ENCODE results near the gene PLCH2. TPM values are rescaled to one million over a fixed set of nuclear protein-coding genes. Genes with fewer than 3 reads are reported as not detected.

PLCH2 gene
- polyA plus RNA-seq, 1 of the 3 experiments (the other 2 are of a cell fraction) = 0.08 TPM

GRCh38 chr1:2477791-2478499, 1.9 kb downstream of the PLCH2 start:
- WGBS (ENCODE audit: low lambda C conversion rate) = 79% methylated on average over 17 of the region's 35 CpGs
- no peak for DNase-seq
- H3K9me3 ChIP-seq = no peaks in the 10 kb centered on the region
- H3K9ac ChIP-seq = no peak overlapping the region
- no peak overlapping the region for H3K4me2 ChIP-seq
- no peak overlapping the region; a peak in 1 of 4 replicates for H3K27ac ChIP-seq (ENCODE audit: low read depth in 2 of 2, low read length in 1 of 2)
- H3K36me3 ChIP-seq (replicated peaks in 1 of 2; ENCODE audit: control insufficient read depth in 1 of 2, insufficient read depth in 2 of 2, low read length in 1 of 2) = no peaks in the 10 kb centered on the region
- H3F3A ChIP-seq (replicated peaks; ENCODE audit: insufficient read depth) = no peaks in the 10 kb centered on the region
- H3K9me2 ChIP-seq = no peaks in the 10 kb centered on the region
- CTCF ChIA-PET = interaction anchor here (1.0 to 1.6 kb wide), 5 partner anchors 18 to 69 kb away, joined by 3 to 6 read pairs (median 4); no protein-coding TSS in a partner anchor
- no peak overlapping the region for H2AFZ ChIP-seq (ENCODE audit: low read depth)
- H3K4me3 ChIP-seq (ENCODE audit: low read depth in 2 of 2, low read length in 1 of 2) = no peak overlapping the region
- no peaks in the 10 kb centered on the region for H3K27me3 ChIP-seq (ENCODE audit: insufficient read depth)
- H4K20me1 ChIP-seq (ENCODE audit: insufficient read depth) = no peaks in the 10 kb centered on the region
- no peak for TF ChIP-seq MEF2A (IDR thresholded peaks at IDR 0.05; ENCODE audit: borderline replicate concordance, low read depth)
- TF ChIP-seq ZBTB33 (IDR thresholded peaks at IDR 0.05; ENCODE audit: borderline replicate concordance, low read depth) = no peak
- no peak for TF ChIP-seq USF1 (IDR thresholded peaks at IDR 0.05; ENCODE audit: borderline replicate concordance, low read depth)
- TF ChIP-seq CHD2 (IDR thresholded peaks at IDR 0.05; ENCODE audit: low read length, partially characterized antibody) = no peak
- TF ChIP-seq FOXJ3 (CRISPR knock-in tag; IDR thresholded peaks at IDR 0.05) = no peak
- no peak for TF ChIP-seq NRF1 (IDR thresholded peaks at IDR 0.05; ENCODE audit: low read depth, low read length)
- no peak for TF ChIP-seq GABPA (IDR thresholded peaks at IDR 0.05; ENCODE audit: low read depth)
- no peak for TF ChIP-seq RXRA (IDR thresholded peaks at IDR 0.05; ENCODE audit: borderline replicate concordance, low read depth)
- TF ChIP-seq TAF1 (IDR thresholded peaks at IDR 0.05; ENCODE audit: borderline replicate concordance, low read depth, low read length) = no peak
- no peak for TF ChIP-seq TCF12 (IDR thresholded peaks at IDR 0.05)
- POLR2A ChIA-PET = no interaction called here
- peaks cover 0 to 99% of the 10 kb centered on the region in 2 experiments; a peak in 1 of 4 replicates for H3K4me1 ChIP-seq (ENCODE audit: control insufficient read depth in 1 of 2, insufficient read depth in 2 of 2, low read depth in 1 of 2, low read length in 1 of 2)
- no peaks in the 10 kb centered on the region for H3K79me2 ChIP-seq (ENCODE audit: insufficient read depth)

- POLR2A ChIA-PET = no interaction called here
- 57% methylated on average over 2 of the region's 20 CpGs for WGBS (ENCODE audit: low lambda C conversion rate)
- H3K9me3 ChIP-seq = no peaks in the 10 kb centered on the region
- H3K9me2 ChIP-seq = no peaks in the 10 kb centered on the region
- H3K4me3 ChIP-seq (ENCODE audit: low read depth in 2 of 2, low read length in 1 of 2) = no peak overlapping the region
- no peak overlapping the region for H3K9ac ChIP-seq
- H3F3A ChIP-seq (replicated peaks; ENCODE audit: insufficient read depth) = no peaks in the 10 kb centered on the region
- H3K27ac ChIP-seq (ENCODE audit: low read depth in 2 of 2, low read length in 1 of 2) = peak overlapping the region in 1 of 2 experiments; percentile 96; a peak in 1 of 4 replicates
- no peaks in the 10 kb centered on the region for H4K20me1 ChIP-seq (ENCODE audit: insufficient read depth)
- no peak for DNase-seq
- no peaks in the 10 kb centered on the region for H3K36me3 ChIP-seq (replicated peaks in 1 of 2; ENCODE audit: control insufficient read depth in 1 of 2, insufficient read depth in 2 of 2, low read length in 1 of 2)
- peaks cover 0 to 92% of the 10 kb centered on the region in 2 experiments; a peak in 1 of 4 replicates for H3K4me1 ChIP-seq (ENCODE audit: control insufficient read depth in 1 of 2, insufficient read depth in 2 of 2, low read depth in 1 of 2, low read length in 1 of 2)
- no peak overlapping the region for H3K4me2 ChIP-seq
- no peaks in the 10 kb centered on the region for H3K27me3 ChIP-seq (ENCODE audit: insufficient read depth)
- H2AFZ ChIP-seq (ENCODE audit: low read depth) = no peak overlapping the region
- CTCF ChIA-PET = interaction anchor here (1.0 to 2.8 kb wide), 4 partner anchors 10 to 65 kb away, joined by 3 to 15 read pairs (median 4); no protein-coding TSS in a partner anchor
- H3K79me2 ChIP-seq (ENCODE audit: insufficient read depth) = no peaks in the 10 kb centered on the region
- TF ChIP-seq CTCF (IDR thresholded peaks at IDR 0.05) (no peak), CHD2 (IDR thresholded peaks at IDR 0.05; ENCODE audit: low read length, partially characterized antibody) (no peak), USF2 (IDR thresholded peaks at IDR 0.05; ENCODE audit: borderline replicate concordance, low read depth, low read length) (no peak), REST (IDR thresholded peaks at IDR 0.05; ENCODE audit: low read depth, low read length) (no peak), IRF3 (IDR thresholded peaks at IDR 0.05; ENCODE audit: low read depth, low read length) (no peak), JUND (IDR thresholded peaks at IDR 0.05) (no peak), RFX5 (IDR thresholded peaks at IDR 0.05; ENCODE audit: low read length) (no peak)
Measured at GRCh38 chr1:2479186-2479585, 3.1 kb downstream of the PLCH2 start.
